Measurements from ENCODE around the gene MBD3L5.
A peak's percentile ranks its signal among the peaks of the same experiment; 100 is the strongest.
"Not testable (repeated sequence)": the region's sequence is repeated elsewhere in the genome, so short reads cannot be mapped to it uniquely, and the experiment has no call there.

The MBD3L5 gene

DNA sequence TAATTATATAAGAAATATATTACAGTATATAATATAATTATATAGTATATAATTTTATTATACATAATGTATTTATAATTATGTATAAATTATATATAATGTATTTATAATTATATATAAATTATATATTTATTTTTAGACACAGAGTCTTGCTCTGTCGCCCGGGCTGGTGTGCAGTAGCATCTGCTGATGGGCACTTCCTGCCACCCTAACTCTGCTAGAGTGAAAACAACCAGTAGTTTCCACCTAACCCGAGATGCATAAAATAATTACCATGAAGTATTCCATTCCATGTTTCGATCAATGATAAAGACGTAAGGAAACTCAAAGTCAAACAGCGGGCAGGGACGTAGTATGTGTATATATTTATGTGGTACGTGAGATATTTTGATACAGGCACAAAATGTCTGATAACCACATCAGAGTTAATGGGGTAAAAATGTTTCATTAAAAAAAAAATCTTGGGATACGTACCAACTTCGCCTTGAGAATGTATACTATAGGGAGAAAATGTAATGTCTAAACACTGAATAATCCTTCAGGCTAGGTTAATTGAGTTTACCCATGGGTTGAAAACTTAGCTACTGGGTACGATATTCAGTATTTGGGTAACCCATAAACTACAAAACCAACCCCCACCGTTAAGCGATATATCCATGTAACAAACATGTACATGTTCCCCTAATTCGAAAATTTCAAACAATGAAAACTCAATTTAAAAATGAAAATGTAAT, 24.4 kb downstream of the MBD3L5 start:
- DNase-seq = not testable (repeated sequence)

DNA sequence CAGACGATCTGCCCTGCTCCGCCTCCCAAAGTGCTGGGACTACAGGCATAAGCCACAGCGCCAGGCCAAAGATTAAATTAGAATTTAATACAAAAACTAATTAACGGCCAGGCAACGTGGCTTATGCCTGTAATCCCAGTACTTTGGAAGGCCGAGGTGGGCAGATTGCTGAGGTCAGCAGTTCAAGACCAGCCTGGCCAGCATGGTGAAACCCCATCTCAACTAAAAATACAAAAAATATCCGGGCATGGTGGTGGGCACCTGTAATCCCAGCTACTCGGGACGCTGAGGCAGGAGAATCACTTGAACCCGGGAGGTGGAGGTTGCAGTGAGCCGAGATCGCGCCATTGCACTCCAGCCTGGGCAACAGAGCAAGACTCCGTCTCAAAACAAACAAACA, 25.3 kb downstream of the MBD3L5 start:
- not testable (repeated sequence) for DNase-seq

DNA sequence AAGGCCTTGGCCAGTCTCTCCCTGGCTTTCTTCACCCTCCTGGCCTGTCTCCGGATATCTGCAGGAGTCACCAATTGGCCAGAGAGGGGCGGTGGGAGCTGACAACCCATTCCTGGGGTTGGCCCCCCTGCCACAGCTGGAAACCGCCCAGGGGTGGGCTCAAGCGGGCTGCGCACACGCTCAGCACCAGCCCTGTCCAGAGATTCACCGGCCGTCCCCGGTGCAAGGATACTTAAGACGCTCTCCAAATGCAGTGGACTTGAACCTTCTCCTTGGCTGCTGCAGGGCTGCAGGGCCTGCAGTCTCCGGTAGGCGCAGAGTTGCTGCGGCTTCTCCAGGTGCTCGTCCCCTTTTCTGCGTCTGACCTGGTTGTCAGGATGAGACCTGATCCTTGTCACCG, 26.0 kb downstream of the MBD3L5 start:
- not testable (repeated sequence) for DNase-seq

DNA sequence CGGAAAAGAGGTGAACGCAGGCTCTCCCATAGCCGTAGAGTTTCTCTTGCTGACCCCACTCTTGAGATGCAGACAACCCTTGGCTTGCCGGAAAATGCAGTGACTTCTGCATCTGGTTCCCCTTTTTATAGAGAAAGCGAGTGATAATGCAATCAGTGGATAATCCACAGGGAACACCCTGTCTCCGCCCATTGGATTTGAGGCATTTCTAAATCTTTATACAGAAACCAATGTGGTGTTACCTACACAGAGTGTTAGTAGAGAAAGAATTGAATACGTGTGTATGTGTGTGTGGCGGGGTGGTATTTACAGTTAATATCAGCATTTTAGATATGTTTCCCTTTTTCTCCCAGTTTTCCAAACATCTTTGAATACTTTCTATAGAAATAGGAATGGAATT, 28.2 kb downstream of the MBD3L5 start, which contains the start of gene MBD3L3:
Gene MBD3L3 (minus strand): TSS at position 101 of the 400 bp plus-strand sequence. CDS start 71 bp downstream, at position 30.
- not testable (repeated sequence) for DNase-seq

DNA sequence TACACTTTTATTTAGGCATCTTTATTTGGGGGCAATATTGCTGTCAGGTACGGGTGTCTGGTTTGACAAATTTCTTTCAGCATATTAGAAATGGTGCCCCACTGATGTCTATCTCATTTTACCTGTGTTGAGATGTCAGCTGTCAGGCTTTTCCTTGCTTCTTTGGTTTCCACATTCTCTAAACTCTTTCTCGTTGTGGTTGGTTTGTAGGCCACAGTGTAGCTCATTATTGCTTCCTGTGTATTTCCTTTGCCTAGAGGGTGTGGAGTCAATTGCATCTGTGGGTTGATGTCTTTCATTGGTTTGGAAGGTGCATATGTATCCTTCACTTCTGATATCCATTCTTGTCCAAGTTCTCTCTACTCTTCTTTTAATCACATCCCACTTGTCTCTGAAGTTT, 29.6 kb downstream of the MBD3L5 start:
- DNase-seq = not testable (repeated sequence)

DNA sequence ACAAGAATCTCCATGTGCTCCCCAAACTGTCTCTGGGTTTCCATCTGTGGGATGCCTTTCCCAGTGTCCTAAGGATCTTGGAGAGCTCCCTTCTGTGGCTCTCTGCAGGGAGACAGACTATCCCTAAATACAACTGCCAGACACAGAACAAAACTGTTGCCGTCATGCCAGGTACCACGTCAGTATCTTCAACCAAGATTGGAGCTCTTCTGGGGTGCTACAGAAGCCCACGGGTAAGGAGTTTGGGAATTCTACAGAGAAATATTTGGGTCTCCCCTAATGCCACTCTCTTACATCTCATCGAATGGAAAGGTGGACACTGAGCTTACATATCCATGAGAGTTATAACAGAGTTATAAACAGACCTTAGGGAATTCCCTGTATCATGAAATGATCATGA, 33.0 kb downstream of the MBD3L5 start:
- no peak for DNase-seq

GRCh38 chr19:7063764-7064418, 33.5 kb downstream of the MBD3L5 start:
- DNase-seq = no peak

DNA sequence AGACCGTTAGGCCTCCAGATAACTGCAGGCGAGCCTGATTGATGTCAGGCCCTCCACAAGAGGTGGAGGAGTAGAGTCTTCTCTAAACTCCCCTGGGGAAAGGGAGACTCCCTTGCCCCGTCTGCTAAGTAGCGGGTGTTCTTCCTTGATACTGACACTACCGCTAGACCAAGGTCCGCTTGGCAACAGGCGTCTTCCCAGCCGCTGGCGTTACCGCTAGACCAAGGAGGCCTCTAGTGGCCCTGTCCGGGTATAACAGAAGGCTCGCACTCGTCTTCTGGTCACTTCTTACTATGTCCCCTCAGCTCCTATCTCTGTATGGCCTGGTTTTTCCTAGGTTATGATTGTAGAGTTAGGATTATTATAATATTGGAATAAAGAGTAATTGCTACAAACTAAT, 36.7 kb downstream of the MBD3L5 start:
- DNase-seq = not testable (repeated sequence)

GRCh38 chr19:7067716-7068115, 37.3 kb downstream of the MBD3L5 start:
- no peak for DNase-seq

- no peak for DNase-seq
These were observed 38.2 kb downstream of the MBD3L5 start for GRCh38 chr19:7068599-7068998.

GRCh38 chr19:7069042-7069903, 38.9 kb downstream of the MBD3L5 start, which contains the start of gene ZNF557:
Gene ZNF557 (plus strand): TSS chr19:7069703. CDS start chr19:7075075, 5,372 bp downstream.
- peak; percentile 99 for DNase-seq

DNA sequence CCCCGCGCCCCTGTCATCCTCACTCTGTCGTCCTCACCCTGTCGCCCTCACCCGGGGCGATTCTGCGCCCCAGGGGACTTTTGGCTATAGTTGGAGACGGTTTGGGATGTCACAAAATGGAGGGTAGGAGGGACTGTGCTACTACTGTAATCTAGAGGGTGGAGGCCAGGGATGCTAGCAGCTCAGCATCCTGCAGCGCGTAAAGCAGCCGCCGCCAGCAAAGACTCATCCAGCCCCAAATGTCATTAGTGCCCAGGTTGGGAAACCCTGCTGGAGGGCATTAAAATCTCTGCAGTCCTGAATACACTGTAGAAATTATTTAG, 39.5 kb downstream of the MBD3L5 start:
- DNase-seq = no peak

DNA sequence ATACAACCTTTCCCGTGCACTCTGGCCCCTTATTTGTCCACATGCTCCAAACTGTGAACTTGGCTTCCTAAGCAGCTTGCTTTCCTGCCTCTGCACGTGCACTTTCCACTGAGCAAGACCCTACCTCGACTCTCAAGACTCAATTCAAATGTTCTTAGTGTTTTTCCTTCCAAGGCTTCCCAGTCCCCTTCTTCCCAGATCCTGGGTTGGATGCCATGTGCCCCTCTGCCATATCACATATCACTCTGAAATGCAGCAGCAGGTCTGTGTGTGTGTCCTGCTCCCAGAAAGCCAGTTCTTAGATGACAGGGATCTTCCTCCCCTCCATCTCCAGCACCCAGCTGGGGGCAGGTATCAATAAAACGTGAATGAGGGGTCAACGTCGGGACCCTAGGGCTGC, 42.2 kb downstream of the MBD3L5 start:
- no peak for DNase-seq

DNA sequence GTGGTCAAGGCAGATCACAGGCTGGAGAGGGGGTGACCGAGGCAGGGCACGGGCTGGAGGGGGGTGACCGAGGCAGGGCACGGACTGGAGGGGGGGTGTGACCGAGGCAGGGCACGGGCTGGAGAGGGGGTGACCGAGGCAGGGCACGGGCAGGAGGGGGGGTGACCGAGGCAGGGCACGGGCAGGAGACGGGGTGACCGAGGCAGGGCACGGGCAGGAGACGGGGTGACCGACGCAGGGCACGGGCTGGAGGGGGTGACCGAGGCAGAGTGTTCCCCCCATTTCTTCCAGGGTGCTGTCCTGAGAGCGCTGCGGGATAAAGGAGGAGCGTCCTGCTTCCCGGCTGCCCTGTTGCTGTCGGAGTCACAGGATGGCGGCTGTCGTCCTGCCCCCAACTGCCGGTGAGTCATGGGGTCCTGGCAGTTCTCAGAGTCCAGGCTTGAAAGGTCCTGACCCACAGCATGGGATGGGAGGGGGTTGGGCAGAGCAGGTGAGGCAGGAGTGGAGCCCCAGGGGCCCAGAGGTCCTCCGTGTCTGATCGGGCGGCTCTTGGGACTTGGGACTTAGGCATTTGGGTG, 44.4 kb downstream of the MBD3L5 start:
- DNase-seq = no peak

DNA sequence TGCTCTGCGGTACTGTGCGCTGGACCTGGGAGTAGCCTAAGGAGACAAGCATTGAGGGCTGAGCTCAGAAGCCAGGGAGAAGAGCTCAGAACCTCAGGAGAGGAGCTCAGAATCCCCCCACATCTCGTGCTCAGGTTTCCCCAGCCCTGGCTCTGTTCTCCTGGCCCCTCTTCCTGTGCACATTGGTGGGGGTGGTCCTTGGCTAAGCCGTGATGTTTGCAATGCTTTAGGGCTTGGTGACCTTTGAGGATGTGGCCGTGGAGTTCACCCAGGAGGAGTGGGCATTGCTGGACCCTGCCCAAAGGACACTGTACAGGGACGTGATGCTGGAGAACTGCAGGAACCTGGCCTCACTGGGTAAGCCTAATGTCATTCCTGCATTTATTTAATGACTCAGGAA, 45.8 kb downstream of the MBD3L5 start:
- DNase-seq = no peak

DNA sequence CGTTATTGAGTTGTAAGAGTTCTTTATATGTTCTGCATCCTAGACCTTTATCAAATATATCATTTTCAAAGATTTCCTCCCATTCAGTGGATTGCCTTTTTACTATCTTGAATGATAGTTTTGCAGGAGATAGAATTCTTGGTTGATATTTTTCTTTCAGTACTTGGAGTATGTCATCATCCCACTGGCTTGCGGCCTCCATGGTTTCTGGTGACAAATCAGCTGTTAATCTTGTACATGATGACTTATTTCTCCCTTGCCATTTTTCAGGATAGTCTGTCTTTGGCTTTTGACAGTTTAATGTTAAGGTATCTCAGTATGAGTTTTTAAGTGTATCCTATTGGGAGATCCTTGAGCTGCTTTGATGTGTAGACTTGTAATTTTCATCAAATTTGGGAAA, 47.6 kb downstream of the MBD3L5 start:
- DNase-seq = no peak
